ENCODE results near the gene CCDC138.

Gene CCDC138

GRCh38 chr2:108893277-108893676 is 106.7 kb downstream of the CCDC138 start:
- no peak for DNase-seq (ENCODE audit: extremely low read depth, low read depth)
- TF ChIP-seq CTCF (IDR thresholded peaks at IDR 0.05; ENCODE audit: low read depth, low read length, missing control alignments), result no peak
- no peak overlapping the region for H3K4me3 ChIP-seq (replicated peaks; ENCODE audit: low read depth, low read length)

GRCh38 chr2:108894766-108895165 is 108.2 kb downstream of the CCDC138 start:
- no peak for TF ChIP-seq CTCF (IDR thresholded peaks at IDR 0.05; ENCODE audit: low read depth, low read length, missing control alignments)
- no peak for DNase-seq (ENCODE audit: extremely low read depth, low read depth)
- no peak overlapping the region for H3K4me3 ChIP-seq (replicated peaks; ENCODE audit: low read depth, low read length)

GRCh38 chr2:108895188-108895587 is 108.6 kb downstream of the CCDC138 start:
- no peak for TF ChIP-seq CTCF (IDR thresholded peaks at IDR 0.05; ENCODE audit: low read depth, low read length, missing control alignments)
- no peak overlapping the region for H3K4me3 ChIP-seq (replicated peaks; ENCODE audit: low read depth, low read length)
- no peak for DNase-seq (ENCODE audit: extremely low read depth, low read depth)

- DNase-seq (ENCODE audit: extremely low read depth, low read depth), result no peak
- no peak for TF ChIP-seq CTCF (IDR thresholded peaks at IDR 0.05; ENCODE audit: low read depth, low read length, missing control alignments)
- no peak overlapping the region for H3K4me3 ChIP-seq (replicated peaks; ENCODE audit: low read depth, low read length)
Measured at GRCh38 chr2:108896741-108897140, 110.2 kb downstream of the CCDC138 start.

GRCh38 chr2:108898315-108899082 is 111.9 kb downstream of the CCDC138 start:
- no peak for DNase-seq (ENCODE audit: extremely low read depth, low read depth)
- H3K4me3 ChIP-seq (replicated peaks; ENCODE audit: low read depth, low read length), result no peak overlapping the region
- TF ChIP-seq CTCF (IDR thresholded peaks at IDR 0.05; ENCODE audit: low read depth, low read length, missing control alignments), result no peak

- H3K4me3 ChIP-seq (replicated peaks; ENCODE audit: low read depth, low read length), result no peak overlapping the region
- no peak for TF ChIP-seq CTCF (IDR thresholded peaks at IDR 0.05; ENCODE audit: low read depth, low read length, missing control alignments)
- DNase-seq (ENCODE audit: extremely low read depth, low read depth), result no peak
Measured at GRCh38 chr2:108904680-108905079, 118.1 kb downstream of the CCDC138 start.

GRCh38 chr2:108905176-108905575 is 118.6 kb downstream of the CCDC138 start:
- no peak overlapping the region for H3K4me3 ChIP-seq (replicated peaks; ENCODE audit: low read depth, low read length)
- TF ChIP-seq CTCF (IDR thresholded peaks at IDR 0.05; ENCODE audit: low read depth, low read length, missing control alignments), result no peak
- no peak for DNase-seq (ENCODE audit: extremely low read depth, low read depth)
